Hepatocyte (in vitro differentiated cells): Measurements from ENCODE around the gene EIF6.

Experiments
- EZH2 ChIP-seq: fragments of 200-600 bp; sonication (generic); IDR thresholded peaks from 2 replicates; pipeline ENCODE4 v1.6.1; 2016; ENCODE audit warnings: antibody characterized with exemption, mild to moderate bottlenecking, borderline replicate concordance
- EZH2phosphoT487 ChIP-seq: fragments of 200-600 bp; sonication (generic); IDR thresholded peaks from one replicate; pipeline ENCODE4 v1.6.1; 2018; ENCODE audit warnings: antibody characterized with exemption, mild to moderate bottlenecking, low read depth, moderate library complexity; ENCODE audit not compliant: unreplicated experiment, severe bottlenecking
- TF ChIP-seq, protein P1 (sequence below): fragments of 200-600 bp; sonication (generic); IDR thresholded peaks from 2 replicates; pipeline ENCODE4 v1.5.1; 2016; ENCODE audit warnings: antibody characterized with exemption, mild to moderate bottlenecking; ENCODE audit not compliant: poor library complexity

DNA sequence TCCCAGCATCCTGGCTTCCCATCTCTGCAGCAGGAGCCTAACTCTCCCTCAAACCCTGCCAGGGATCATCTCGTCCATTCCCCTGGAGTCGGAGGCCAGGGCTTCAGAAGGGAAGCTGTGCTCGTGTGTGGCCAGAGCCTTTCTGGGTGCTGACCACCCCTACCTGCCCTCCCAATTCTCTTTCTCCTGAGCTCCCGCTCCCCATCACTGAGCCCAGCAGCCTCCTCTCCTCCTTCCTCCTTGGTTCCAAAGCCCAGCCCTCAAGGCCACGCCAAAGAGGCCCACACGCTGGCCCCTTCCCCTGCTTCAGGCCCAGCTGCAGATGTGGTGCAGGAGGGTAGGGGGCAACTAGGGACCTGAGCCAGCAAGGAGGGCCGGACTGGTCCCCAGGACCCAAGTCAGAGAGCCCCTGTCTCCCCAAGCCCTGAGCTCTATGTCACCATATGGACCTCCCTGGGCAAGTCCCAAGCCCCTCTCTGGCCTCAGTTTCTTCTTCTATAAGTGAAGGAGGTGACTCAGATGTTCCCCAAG is 6.4 kb upstream of the EIF6 start:
- TF ChIP-seq, protein P1, sequence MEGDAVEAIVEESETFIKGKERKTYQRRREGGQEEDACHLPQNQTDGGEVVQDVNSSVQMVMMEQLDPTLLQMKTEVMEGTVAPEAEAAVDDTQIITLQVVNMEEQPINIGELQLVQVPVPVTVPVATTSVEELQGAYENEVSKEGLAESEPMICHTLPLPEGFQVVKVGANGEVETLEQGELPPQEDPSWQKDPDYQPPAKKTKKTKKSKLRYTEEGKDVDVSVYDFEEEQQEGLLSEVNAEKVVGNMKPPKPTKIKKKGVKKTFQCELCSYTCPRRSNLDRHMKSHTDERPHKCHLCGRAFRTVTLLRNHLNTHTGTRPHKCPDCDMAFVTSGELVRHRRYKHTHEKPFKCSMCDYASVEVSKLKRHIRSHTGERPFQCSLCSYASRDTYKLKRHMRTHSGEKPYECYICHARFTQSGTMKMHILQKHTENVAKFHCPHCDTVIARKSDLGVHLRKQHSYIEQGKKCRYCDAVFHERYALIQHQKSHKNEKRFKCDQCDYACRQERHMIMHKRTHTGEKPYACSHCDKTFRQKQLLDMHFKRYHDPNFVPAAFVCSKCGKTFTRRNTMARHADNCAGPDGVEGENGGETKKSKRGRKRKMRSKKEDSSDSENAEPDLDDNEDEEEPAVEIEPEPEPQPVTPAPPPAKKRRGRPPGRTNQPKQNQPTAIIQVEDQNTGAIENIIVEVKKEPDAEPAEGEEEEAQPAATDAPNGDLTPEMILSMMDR: no peak
- TF ChIP-seq EZH2phosphoT487 (no peak), EZH2 (no peak)
